Globus pallidus (tissue), 1 donor: Measurements from ENCODE around the gene SLC17A7.
"Not testable (repeated sequence)": the region's sequence is repeated elsewhere in the genome, so short reads cannot be mapped to it uniquely, and the experiment has no call there.

Experiments
- DNase-seq: peaks from one replicate; pipeline ENCODE4 v3.0.0-alpha.2; 2015; ENCODE audit warnings: low spot score

The SLC17A7 gene

DNA sequence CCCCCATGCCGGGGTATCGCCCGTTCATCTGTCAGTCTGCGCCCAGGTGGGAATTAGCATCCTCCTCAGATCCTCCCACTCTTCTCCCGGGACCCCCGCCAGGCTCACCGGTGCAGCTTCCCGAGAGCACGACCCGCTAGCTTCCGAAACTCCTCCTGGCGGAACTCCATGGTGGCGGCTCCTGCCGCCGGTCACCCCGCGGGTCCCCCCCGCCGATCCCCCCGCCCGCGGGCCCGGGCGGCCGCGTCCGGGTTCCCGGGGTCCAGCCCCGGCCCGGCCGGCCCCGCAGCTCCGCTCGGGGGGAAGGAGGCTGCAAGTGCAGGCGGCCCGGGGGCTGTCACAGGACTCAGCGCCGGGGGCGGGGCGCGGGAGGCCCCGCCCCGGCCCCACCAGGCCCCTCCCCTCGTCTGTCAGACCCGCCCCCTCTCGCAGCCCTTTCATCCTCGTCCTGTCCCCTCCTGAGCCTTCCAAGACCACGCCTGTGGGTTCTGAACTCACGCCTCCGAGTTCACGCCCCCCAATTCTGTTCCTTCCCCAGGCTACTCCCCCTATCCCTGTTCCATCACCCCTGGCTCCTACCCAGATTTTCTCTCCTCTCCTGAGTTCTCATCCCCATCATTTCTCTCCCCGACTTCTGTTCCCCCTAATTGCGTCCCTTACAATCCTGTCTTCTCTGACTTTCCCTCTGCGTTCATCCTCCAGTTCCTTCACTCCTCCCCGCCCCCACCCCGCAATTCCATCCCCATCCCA, at the start of gene SLC17A7:
TSS of gene SLC17A7 (minus strand) at position 318 of the 750 bp plus-strand sequence. CDS start at position 170, 148 bp downstream.
- DNase-seq, result no peak

DNA sequence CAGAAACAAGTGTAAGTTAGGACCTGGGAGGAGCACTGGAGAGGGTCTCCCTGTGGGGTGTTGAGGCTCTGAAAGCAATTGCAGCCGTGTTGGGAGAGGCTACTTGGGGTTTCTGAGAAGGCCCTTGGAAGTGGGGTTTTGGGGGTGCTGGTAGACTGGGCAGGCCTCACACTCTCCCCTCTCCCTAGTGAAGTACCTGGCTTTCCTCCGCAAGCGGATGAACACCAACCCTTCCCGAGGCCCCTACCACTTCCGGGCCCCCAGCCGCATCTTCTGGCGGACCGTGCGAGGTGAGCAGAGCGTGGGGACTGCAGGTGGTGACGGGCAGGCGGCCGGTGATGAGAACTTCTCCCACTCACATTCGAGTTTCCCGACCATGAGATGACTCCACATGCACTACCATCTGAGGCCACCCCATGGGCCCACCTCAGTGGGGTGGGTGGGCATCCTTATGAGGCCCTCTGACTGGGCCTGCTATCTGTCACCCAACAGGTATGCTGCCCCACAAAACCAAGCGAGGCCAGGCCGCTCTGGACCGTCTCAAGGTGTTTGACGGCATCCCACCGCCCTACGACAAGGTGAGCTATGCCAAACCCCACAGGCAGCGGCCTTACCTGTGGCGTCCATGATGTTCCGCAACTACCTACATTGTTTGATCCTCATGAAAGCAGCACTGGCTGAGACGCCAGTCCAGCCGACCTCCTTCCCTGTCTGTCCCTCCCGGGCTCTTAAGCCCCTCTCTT, 49.1 kb upstream of the SLC17A7 start:
- no peak for DNase-seq

- DNase-seq, result no peak
Observed at GRCh38 chr19:49489601-49490167, 48.4 kb upstream of the SLC17A7 start.

DNA sequence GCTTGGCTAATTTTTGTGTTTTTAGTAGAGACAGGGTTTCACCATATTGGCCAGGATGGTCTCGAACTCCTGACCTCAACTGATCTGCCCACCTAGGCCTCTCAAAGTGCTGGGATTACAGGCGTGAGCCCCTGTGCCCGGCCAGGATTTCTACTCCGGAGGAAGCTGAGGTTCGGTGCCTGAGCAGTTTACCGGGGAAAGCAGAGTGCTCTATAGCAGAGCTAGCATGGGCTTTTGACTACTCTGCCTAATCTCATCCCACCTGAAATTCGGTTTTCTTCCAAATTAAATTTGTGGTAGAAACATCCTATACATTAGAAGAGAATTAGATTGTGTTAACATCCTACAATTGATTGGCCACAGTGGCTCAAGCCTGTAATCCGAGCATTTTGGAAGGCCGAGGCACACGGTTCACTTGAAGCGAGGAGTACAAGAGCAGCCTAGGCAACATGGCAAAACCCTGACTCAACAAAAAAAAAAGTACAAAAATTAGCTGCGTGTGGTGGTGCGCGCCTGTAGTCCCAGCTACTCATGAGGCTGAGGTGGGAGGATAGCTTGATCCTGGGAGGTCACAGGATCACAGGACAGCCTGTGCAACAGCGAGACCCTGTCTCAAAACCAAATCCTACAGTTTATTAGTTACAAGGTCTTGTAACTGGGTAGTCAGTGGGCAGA, 47.7 kb upstream of the SLC17A7 start:
- no peak for DNase-seq

- no peak for DNase-seq
Observed at GRCh38 chr19:49488046-49488862, 46.9 kb upstream of the SLC17A7 start.

GRCh38 chr19:49487277-49488045, 46.1 kb upstream of the SLC17A7 start, which contains the start of gene RPL13A:
Gene RPL13A (plus strand): TSS chr19:49487608. CDS start chr19:49487630, 22 bp downstream.
- DNase-seq, result peak; percentile 99

- DNase-seq, result no peak
Observed at GRCh38 chr19:49486710-49487276, 45.5 kb upstream of the SLC17A7 start.

GRCh38 chr19:49486232-49486631, 44.9 kb upstream of the SLC17A7 start:
- no peak for DNase-seq

DNA sequence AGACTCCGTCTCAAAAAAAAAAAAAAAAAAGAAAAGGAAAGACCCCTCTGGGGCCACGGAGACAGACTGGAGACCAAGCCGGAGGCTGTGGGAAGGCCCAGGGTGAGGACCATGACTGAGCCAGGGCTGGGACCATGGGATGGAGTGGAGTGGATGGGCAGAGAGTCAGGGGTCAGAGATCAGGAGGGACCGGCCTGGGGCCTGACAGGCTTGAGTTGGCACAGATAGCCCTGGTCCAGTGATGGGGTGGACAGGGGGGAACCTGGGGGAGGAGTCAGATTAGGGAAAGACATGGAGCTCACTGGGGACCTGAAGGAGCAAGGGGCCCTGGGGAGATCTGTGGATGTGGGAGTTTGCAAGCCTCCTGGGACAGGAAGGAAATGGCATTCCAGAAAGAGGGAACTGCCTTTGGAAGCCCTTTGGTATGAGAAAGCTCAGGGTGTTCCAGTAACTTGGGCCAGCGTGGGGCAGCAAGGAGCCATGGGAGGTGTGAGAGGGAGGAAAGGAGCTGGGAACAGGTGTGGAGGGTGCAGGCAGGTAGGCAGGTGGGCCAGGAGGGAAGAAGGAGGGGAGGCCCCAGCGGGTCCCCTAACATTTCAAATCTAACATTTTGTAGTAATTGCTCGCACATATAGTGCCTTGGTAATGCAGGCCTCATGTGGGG, 39.8 kb upstream of the SLC17A7 start:
- no peak for DNase-seq

DNA sequence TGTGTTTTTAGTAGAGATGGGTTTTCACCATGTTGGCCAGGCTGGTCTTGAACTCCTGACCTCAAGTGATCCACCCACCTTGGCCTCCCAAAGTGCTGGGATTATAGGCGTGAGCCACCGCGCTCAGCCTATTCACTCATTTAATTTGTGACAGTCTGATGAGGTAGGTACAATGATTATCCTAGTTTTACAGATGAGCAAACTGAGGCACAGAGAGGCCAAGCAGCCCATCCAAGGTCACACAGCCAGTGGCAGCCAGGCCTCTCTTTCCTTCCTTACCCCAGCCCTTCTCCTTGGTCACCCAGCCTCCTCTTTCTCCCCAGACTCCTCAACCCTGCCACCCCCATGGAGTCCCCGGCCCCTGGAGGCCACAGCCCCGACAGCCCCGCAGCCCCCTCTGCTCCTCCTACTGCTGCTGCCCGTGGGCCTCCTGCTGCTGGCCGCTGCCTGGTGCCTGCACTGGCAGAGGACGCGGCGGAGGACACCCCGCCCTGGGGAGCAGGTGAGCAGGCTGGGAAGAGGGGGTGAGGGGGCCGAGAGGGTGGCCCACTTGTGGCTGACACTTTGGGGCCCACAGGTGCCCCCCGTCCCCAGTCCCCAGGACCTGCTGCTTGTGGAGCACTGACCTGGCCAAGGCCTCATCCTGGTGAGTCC, 38.8 kb upstream of the SLC17A7 start:
- no peak for DNase-seq

DNA sequence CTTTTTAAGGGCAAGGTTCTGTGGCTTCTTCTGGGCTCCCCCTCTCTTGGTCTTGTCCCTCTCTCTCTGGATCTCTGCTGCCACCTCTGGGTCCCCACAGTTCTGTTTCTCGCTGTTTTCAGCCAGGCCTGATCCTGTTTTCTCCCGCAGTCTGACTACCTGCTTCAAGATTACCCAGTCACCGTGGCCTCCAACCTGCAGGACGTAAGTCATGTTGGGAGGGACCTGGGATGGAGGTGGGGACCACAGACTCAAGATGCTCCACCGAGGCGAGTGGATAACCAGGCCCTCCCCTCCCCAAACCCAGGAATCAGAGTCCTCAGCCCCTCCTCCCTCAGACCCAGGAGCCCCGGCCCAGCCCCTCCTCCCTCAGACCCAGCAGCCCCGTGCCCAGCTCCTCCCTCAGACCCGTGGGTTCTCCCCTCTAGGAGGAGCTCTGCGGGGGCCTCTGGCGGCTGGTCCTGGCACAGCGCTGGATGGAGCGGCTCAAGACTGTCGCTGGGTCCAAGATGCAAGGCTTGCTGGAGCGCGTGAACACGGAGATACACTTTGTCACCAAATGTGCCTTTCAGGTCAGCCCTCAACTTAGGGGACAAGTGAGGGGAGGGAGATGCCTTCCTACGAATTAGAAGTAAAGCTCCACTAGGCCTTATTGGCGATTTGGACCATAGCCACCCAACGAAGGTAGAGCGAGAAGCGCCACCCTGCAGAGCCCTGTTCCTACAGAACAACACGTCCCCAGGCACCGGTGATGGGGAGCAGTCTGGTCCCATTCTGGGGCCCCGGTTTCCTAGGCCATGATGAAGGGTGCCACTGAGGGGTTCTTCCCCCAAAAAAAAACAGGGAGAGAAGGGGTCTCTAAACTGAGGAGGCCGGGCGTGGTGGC, 34.9 kb upstream of the SLC17A7 start:
- no peak for DNase-seq

DNA sequence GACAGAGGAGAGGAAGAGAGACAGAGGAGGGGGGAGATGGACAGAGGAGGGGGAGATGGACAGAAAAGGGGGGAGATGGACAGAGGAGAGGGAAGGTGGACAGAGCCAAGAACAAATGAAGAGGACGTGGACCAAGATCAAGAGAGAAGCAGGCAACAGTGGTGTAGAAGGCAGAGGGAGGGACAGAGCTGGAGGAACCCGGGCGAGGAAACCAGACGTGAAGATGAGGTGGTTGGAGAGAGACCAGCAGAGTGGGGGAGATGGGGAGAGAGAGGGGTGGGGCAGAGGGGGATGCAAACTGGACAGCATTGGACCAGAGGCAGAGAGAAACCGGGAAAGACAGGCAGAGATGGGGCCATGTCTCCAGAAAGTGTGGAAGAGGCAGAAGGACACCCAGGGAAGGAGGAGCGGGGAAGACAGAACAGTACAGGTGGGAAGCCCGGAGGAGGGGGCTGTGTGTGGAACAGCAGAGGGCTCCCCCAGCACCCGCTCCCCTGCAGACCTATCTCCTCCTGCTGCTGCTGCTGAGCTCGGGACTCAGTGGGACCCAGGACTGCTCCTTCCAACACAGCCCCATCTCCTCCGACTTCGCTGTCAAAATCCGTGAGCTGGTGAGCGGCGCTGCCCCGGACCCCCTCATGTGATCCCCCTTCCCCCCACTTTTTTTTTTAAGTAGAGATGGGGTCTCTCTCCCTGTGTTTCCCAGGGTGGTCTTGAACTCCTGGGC, 34.0 kb upstream of the SLC17A7 start:
- DNase-seq, result no peak

- DNase-seq, result no peak
Observed at GRCh38 chr19:49474542-49474924, 33.2 kb upstream of the SLC17A7 start.

DNA sequence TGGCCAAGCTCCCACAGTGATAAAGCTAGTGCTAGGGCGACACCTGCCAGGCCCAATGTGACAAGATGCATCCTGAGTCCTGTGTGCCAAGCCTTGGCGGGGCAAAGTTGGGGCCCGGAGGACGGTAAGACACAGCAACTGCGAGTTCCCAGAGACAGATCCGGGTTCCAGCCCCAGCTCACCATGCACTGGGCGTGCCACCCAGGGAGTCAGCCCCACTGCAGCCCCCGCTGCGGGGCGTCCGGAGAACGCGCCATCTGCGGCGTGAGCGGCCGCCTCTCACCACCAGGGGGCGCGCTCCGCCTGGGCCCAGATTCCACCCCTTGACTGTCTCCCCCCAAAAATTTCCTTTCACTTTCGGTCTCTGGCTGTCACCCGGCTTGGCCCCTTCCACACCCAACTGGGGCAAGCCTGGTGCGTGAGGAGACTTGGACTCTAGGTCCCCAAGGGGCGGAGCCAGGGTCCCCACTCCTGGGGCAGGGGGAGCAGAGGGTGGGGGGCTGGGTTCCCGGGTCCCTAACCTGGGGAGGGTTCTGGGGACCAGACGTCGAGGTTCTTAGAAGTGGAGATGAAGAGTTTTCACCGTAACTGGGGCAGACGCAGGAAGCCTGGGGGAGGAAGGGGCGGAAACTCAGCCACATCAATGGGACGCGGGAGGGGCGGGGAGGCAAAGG, 32.7 kb upstream of the SLC17A7 start, which contains the start of gene FLT3LG:
TSS of gene FLT3LG (plus strand) at position 348 of the 674 bp plus-strand sequence. CDS start 425 bp downstream, outside the sequence.
- peak; percentile 58 for DNase-seq

DNA sequence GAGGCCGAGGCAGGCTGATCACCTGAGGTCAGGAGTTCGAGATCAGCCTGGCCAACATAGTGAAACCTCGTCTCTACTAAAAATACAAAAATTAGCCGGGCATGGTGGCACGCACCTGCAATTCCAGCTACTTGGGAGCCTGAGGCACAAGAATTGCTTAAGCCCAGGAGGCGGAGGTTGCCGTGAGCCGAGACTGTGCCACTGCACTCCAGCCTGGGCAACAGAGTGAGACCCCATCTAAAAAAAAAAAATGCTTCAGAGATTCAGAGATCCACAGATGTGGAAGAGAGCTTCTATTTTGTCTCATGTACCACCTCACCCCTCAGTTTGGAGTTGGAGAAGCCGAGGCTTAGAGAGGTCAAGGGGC, 32.2 kb upstream of the SLC17A7 start:
- DNase-seq, result not testable (repeated sequence)

GRCh38 chr19:49472936-49473335, 31.6 kb upstream of the SLC17A7 start:
- DNase-seq, result no peak

- no peak for DNase-seq
Observed at GRCh38 chr19:49470615-49470978, 29.3 kb upstream of the SLC17A7 start.
